GM18502 (cell line): Measurements from ENCODE around the gene MROH7.
"Not testable (repeated sequence)": the region's sequence is repeated elsewhere in the genome, so short reads cannot be mapped to it uniquely, and the experiment has no call there.

ENCODE experiments used
- ATAC-seq: cut with Tn5 transposase; IDR thresholded peaks from one replicate; pipeline ENCODE4 v1.9.1; 2021; ENCODE audit warnings: mild to moderate bottlenecking; ENCODE audit not compliant: unreplicated experiment, poor library complexity

MROH7 gene

DNA sequence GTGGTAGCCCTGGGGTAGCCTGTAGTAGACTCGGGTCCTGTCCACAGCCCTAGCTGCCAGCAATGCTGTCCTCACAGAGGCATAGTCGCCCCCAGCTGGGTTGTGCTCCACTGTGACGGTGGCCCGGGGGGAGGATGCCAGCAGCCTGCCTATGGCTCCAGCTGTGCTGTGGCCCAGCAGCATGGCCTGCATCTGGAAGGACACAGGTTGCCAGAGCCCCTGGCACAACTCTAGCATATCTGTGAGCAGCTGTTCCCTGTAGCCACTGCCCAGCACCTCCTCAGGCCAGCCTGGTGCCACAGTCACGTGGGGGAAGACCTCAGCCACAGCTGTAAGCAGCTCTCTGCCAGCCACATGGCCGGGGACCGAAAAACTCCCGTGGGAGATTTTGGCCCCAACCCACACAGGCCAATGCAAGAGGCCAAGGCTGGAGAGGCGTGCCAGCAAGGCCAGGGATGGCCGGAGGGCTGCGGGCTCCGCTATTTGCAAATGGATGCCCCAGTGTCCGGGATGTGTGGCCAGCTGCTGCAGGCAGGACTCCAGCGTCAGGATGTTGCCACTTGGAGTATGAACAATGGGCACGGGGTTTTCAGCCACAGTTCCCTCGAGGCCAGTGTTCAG is 32.2 kb upstream of the MROH7 start:
- no peak for ATAC-seq

GRCh38 chr1:54610048-54610447 is 31.5 kb upstream of the MROH7 start:
- no peak for ATAC-seq

DNA sequence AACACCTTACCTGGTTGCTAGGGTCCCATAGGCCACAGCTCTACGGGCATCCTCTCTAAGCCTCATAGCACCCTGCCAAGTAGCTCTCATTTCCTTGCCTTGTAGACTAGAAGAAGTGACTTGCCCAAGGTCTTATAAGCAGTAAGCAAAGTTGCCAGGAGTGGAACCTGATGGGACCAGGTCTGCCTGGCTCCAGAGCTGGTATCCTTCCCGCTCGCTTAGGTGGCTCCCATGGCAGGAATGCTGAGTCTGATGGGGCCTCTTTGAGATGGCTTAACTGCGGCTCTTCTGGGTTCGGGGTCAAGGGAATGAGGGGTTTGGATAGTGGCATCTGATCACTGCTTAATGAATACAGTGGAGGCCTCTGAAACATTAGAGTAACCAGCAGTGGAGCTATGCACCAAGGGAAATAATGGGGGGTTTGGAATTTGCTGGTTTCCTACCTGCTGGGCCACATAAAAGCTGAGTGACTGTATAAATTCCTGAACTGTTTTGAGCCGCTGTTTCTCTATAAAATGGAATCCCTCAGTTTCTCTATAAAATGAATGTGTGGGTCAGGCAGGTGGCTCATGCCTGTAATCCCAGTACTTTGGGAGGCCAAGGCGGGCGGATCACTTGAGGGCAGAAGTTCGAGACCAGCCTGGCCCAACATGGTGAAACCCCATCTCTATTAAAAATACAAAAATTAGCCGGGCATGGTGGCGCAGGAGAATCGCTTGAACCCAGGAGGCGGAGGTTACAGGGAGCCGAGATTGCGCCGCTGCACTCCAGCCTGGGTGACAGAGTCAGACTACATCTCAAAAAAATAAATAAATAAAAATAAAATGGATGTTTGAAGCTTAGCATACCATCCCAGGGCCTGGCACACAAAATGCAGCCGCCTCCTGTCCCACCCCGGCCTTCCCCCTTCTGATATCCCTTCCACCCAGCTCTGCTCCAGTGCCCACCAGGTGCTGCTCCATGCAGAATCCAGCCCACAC is 30.7 kb upstream of the MROH7 start:
- ATAC-seq = no peak

GRCh38 chr1:54611621-54612020 is 30.0 kb upstream of the MROH7 start:
- ATAC-seq = no peak

- no peak for ATAC-seq
These were observed 27.6 kb upstream of the MROH7 start for GRCh38 chr1:54614024-54614423.

- ATAC-seq = no peak
These were observed 27.0 kb upstream of the MROH7 start for GRCh38 chr1:54614563-54614962.

DNA sequence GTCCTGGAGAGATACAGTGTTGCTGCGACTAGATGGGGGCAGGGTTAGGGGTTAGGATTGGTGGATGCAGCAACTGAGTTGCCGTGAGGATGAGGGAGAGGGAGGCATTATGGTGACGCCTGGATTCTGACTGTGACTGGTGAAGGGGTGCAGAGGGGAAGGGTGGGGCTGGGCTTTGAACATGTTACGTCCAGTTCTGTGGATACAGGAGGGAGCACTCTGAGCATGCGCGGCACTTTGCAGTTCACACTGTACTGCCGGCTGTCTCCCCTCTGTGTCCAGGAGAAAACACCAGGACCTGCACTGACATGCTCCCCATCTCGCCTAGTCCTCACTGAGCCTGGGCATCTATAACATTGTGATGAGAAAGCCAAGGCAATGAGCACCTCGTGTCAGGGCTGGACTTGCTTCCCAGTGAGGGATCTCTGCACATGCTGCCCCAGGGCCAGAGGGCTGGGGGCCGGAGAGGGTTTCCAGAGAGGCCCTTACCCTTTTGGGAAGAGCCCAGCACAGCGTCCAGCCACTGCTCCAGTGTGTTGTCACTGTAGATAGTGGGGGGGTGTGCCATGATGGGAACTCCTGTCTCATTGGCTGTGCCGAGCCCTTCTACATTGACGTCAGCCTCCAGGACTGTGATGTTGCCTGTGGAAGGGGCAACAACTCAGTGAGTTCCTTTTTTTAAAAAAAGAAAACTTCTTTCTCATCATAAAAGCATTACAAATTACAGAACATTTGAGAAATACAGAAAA is 25.9 kb upstream of the MROH7 start:
- ATAC-seq = no peak

DNA sequence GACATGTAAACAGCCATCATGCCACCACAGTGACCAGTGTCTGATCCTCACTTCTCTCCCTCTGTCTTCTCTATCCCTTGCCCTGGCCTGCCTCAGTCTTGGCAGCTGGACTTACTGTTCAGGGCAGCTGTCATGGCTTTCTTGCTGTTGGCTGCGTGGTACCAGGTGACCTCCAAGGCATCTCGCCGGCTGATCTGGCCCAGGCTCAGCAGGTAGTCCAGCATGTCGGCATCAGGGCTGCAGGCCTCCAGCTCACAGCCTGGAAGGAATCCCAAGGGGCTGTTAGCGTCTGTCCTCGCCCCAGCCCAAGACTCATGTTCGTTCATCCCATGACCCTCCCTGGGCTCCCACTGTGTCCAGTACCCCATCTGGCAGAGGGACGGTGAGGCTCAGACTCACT is 21.8 kb upstream of the MROH7 start:
- ATAC-seq = no peak

DNA sequence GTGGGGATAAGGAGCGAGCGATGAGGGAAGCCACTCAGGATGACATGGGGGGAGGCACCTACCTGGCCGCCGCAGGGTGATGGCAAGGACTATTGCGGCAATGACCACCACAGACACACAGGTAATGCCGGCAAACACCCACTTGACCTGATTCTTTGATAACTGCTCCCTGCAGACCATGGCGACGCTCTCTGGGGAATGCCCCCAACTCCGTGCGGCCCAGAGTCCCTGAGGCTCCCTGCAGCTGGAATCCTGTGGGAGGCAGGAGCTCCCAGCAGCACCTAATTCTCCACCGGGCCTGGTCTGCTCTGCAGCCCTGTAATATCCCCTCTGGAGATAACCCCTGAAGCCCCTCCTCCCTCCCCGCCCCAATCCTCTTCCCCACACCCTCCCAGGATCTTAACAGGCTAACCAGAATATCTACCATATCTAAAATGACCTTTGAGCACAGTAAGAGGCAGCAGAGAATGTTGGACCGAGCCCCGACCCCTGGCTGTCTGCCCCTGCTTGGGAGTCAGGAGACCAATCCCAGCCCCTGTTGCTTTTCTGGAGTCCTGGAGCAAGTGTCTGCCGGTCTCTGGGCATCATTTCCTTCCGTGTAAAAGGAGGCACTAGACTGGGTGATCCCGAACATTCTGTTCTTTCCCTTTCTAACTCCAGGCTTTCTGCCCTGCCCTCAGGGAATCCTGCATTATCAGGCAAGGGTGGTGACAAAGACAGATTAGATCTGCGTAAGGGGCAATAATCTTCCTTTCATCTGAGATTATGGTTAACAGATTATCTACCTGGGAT is 18.2 kb upstream of the MROH7 start, which contains the start of gene FAM151A:
FAM151A (minus strand) TSS at position 310 of the 792 bp plus-strand sequence; CDS start at position 180, 130 bp downstream.
- ATAC-seq = no peak

- ATAC-seq = no peak
These were observed 16.8 kb upstream of the MROH7 start for GRCh38 chr1:54624466-54625464.

- no peak for ATAC-seq
These were observed 14.4 kb upstream of the MROH7 start for GRCh38 chr1:54627196-54627595.

DNA sequence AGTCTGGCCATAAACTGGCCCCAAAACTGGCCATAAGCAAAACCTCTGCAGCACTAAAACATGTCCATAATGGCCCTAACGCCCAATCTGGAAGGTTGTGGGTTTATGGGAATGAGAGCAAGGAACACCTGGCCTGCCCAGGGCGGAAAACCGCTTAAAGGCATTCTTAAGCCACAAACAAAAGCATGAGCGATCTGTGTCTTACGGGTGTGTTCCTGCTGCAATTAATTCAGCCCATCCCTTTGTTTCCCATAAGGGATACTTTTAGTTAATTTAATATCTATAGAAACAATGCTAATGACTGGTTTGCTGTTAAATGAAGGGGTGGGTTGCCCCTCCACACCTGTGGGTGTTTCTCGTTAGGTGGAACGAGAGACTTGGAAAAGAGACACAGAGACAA is 5.8 kb upstream of the MROH7 start:
- ATAC-seq = not testable (repeated sequence)

- ATAC-seq = not testable (repeated sequence)
These were observed 4.8 kb upstream of the MROH7 start for GRCh38 chr1:54636461-54637446.

DNA sequence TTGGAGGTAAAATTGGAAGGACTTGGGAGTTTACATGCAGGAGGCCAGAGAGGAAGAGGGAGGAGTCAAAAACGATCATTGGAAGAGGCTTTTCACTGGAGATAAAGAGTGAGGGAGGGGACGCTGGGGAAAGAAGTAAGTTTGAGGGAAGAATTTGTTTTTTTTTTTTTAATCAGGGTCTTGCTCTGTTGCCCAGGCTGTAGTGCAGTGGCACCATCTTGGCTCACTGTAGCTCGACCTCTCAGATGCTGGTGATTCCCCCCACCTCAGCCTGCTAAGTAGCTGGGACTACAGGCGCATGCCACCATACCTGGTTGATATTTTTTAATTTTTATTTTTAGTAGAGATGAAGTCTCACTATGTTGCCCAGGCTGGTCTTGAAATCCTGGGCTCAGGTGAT is 1.2 kb upstream of the MROH7 start:
- ATAC-seq = no peak

GRCh38 chr1:54643736-54644135 is 2.1 kb downstream of the MROH7 start:
- no peak for ATAC-seq

GRCh38 chr1:54645806-54646676 is 4.5 kb downstream of the MROH7 start:
- no peak for ATAC-seq
